Bronchus fibroblast of lung (primary cell): ENCODE data around the gene TMEM196. TPM values are rescaled to one million over a fixed set of nuclear protein-coding genes. Genes with fewer than 3 reads are reported as not detected.

ENCODE experiments used
- total RNA-seq: library from RNA; depleted of rRNA; stranded (reverse); fragments of >200 nt; gene quantifications from 2 replicates; pipeline ENCODE4 v1.2.3, GENCODE V29; 2015

Gene TMEM196
- total RNA-seq, result under 0.01 TPM in 1 of 2 replicates, not detected in the other

GRCh38 chr7:19772841-19773760 lies at the start of gene TMEM196:
Gene TMEM196 (minus strand): TSS chr7:19773617. CDS start chr7:19772696, 921 bp downstream.

GRCh38 chr7:19708397-19709248 lies 64.8 kb downstream of the TMEM196 start, which contains the start of gene POLR1F:
Gene POLR1F (minus strand): TSS chr7:19709037. CDS start chr7:19709016, 21 bp downstream.

Other genes starting within 250 kb of the TMEM196 start
- gene POLR1F, start 64.6 kb downstream of the TMEM196 start, total RNA-seq, result 13.4 and 16.1 TPM in 2 replicates